CMK (cell line): ENCODE data around the gene CSNK2A1.
"Not testable (repeated sequence)": the region's sequence is repeated elsewhere in the genome, so short reads cannot be mapped to it uniquely, and the experiment has no call there.

ENCODE experiments used
- DNase-seq: peaks from one replicate; pipeline ENCODE4 v3.0.0-alpha.2; 2010; ENCODE audit warnings: low read depth

Gene CSNK2A1

GRCh38 chr20:543369-544152 lies at the start of gene CSNK2A1:
Gene CSNK2A1, minus strand, starts transcription at chr20:543790. Its CDS starts 35,239 bp downstream, at chr20:508551.
- peak; percentile 94 for DNase-seq

- DNase-seq = no peak
Observed at GRCh38 chr20:592506-592905, 48.9 kb upstream of the CSNK2A1 start.

GRCh38 chr20:591941-592340 lies 48.4 kb upstream of the CSNK2A1 start:
- DNase-seq = no peak

- DNase-seq = no peak
Observed at GRCh38 chr20:588932-589672, 45.5 kb upstream of the CSNK2A1 start.

GRCh38 chr20:588476-588875 lies 44.9 kb upstream of the CSNK2A1 start:
- no peak for DNase-seq

- DNase-seq = no peak
Observed at GRCh38 chr20:584971-585301, 41.3 kb upstream of the CSNK2A1 start.

GRCh38 chr20:584161-584970 lies 40.8 kb upstream of the CSNK2A1 start:
- DNase-seq = no peak

GRCh38 chr20:582204-582603 lies 38.6 kb upstream of the CSNK2A1 start:
- no peak for DNase-seq

- DNase-seq = not testable (repeated sequence)
Observed at GRCh38 chr20:578940-579690, 35.5 kb upstream of the CSNK2A1 start.

GRCh38 chr20:577167-577791 lies 33.7 kb upstream of the CSNK2A1 start:
- DNase-seq = peak; percentile 63

GRCh38 chr20:576156-576555 lies 32.6 kb upstream of the CSNK2A1 start:
- no peak for DNase-seq

- DNase-seq = no peak
Observed at GRCh38 chr20:575230-575629, 31.6 kb upstream of the CSNK2A1 start.

- no peak for DNase-seq
Observed at GRCh38 chr20:574297-574942, 30.8 kb upstream of the CSNK2A1 start.

- DNase-seq = no peak
Observed at GRCh38 chr20:573414-574296, 30.1 kb upstream of the CSNK2A1 start.

GRCh38 chr20:572727-573126 lies 29.1 kb upstream of the CSNK2A1 start:
- DNase-seq = no peak

- no peak for DNase-seq
Observed at GRCh38 chr20:571754-572441, 28.3 kb upstream of the CSNK2A1 start.

GRCh38 chr20:568673-569415 lies 25.3 kb upstream of the CSNK2A1 start:
- no peak for DNase-seq

- no peak for DNase-seq
Observed at GRCh38 chr20:568097-568652, 24.6 kb upstream of the CSNK2A1 start.
